Upper lobe of left lung (tissue), 6 donors: ENCODE data around the gene SCGB3A1. TPM values are rescaled to one million over a fixed set of nuclear protein-coding genes. Genes with fewer than 3 reads are reported as not detected.
A peak's percentile ranks its signal among the peaks of the same experiment; 100 is the strongest.

ENCODE experiments used
- ATAC-seq, 2 donors: fragments of 200-7000 bp; cut with Tn5 transposase; one replicate each; pipeline ENCODE4 v1.9.1; 2022; ENCODE audit warnings: mild to moderate bottlenecking in 2 of 2, moderate library complexity in 2 of 2; ENCODE audit not compliant: low FRiP score in 2 of 2
- DNase-seq, 2 donors: peaks; one replicate each; pipeline ENCODE4 v3.0.0-alpha.2; 2019 to 2020
- H3K27ac ChIP-seq, 4 donors: fragments of 200-600 bp; sonication (generic); one replicate each; pipeline ENCODE4 v1.5.1; 2016 to 2019
- H3K27me3 ChIP-seq, 4 donors: fragments of 200-600 bp; sonication (generic); one replicate each; pipeline ENCODE4 v1.5.1; 2017 to 2019
- H3K36me3 ChIP-seq, 4 donors: fragments of 200-600 bp; sonication (generic); one replicate each; pipeline ENCODE4 v1.5.1; 2016 to 2019
- H3K4me1 ChIP-seq, 4 donors: fragments of 200-600 bp; sonication (generic); one replicate each; pipeline ENCODE4 v1.5.1; 2018 to 2019
- H3K4me3 ChIP-seq, 4 donors: fragments of 200-600 bp; sonication (generic); one replicate each; pipeline ENCODE4 v1.5.1; 2017 to 2019; ENCODE audit warnings: mild to moderate bottlenecking in 2 of 4, moderate library complexity in 1 of 4
- H3K9me3 ChIP-seq, 4 donors: fragments of 200-600 bp; sonication (generic); one replicate each; pipeline ENCODE4 v1.5.1; 2018 to 2019
- CTCF ChIP-seq, 6 experiments: fragments of 450-650 bp in 4 of 6; fragments of 200-600 bp in 2 of 6; sonication (generic) in 2 of 6; IDR thresholded peaks; one replicate each; pipeline ENCODE4 v1.5.1; 2016 to 2019; ENCODE audit warnings: antibody characterized with exemption in 6 of 6
- EP300 ChIP-seq, 4 donors: sonication (generic); formaldehyde crosslinking; IDR thresholded peaks; one replicate each; pipeline ENCODE4 v1.5.1; 2017; ENCODE audit warnings: antibody characterized with exemption in 4 of 4, control low read depth in 2 of 4
- POLR2A ChIP-seq, 4 donors: fragments of 450-650 bp; IDR thresholded peaks; one replicate each; pipeline ENCODE4 v1.5.1; 2016 to 2017; ENCODE audit warnings: antibody characterized with exemption in 4 of 4, mild to moderate bottlenecking in 2 of 4
- POLR2AphosphoS5 ChIP-seq, 2 donors: sonication (generic); formaldehyde crosslinking; IDR thresholded peaks; one replicate each; pipeline ENCODE4 v1.5.1; 2017; ENCODE audit warnings: antibody characterized with exemption in 2 of 2
- WGBS, 2 donors: methylation state at CpG; one replicate each; pipeline ENCODE4 v1.1.5; 2017 to 2018; 5-methylcytosine and 5-hydroxymethylcytosine counted together
- total RNA-seq, 6 donors: library from RNA; depleted of rRNA in 4 of 6; stranded (reverse); fragments of >200 nt in 4 of 6; gene quantifications; one replicate each; pipeline versions ENCODE4 v1.1.0 to v1.2.1, GENCODE V29; 2016 to 2021
- donor health status: DM: no; HTN: no; CAD: no; lungs with moderate emphysema.
- donor health status: DM: no; HTN: yes; CAD: no; lungs with severe emphysema.

Gene SCGB3A1
- total RNA-seq, 6 donors from 2014 or later = 232 to 940 (median 596) TPM

- Histone ChIP-seq H3K27me3 (no peaks in the 10 kb centered on the region), H3K36me3 (peaks cover 0 to 4% (median 0%) of the 10 kb centered on the region in 4 donors), H3K27ac (no peak overlapping the region), H3K9me3 (no peaks in the 10 kb centered on the region), H3K4me1 (peaks cover 0 to 12% (median 2%) of the 10 kb centered on the region in 4 donors), H3K4me3 (no peak overlapping the region)
- 84 to 86% methylated on average over 13 of the region's 13 CpGs for WGBS, 2 donors
- DNase-seq (no peak), ATAC-seq (no peak)
- TF ChIP-seq CTCF (IDR thresholded peaks at IDR 0.05) (no peak), POLR2AphosphoS5 (IDR thresholded peaks at IDR 0.05) (no peak), POLR2A (IDR thresholded peaks at IDR 0.05) (no peak), EP300 (IDR thresholded peaks at IDR 0.05) (no peak)
Measured at GRCh38 chr5:180604271-180604670, 13.0 kb upstream of the SCGB3A1 start.

GRCh38 chr5:180603076-180603594 is 11.8 kb upstream of the SCGB3A1 start:
- peak in 1 of 2 donors; percentile 84 for DNase-seq
- no peak for ATAC-seq
- no peak overlapping the region for H3K4me3 ChIP-seq
- no peaks in the 10 kb centered on the region for H3K36me3 ChIP-seq
- no peaks in the 10 kb centered on the region for H3K9me3 ChIP-seq
- H3K27me3 ChIP-seq = no peaks in the 10 kb centered on the region
- no peak for TF ChIP-seq EP300 (IDR thresholded peaks at IDR 0.05)
- TF ChIP-seq CTCF (IDR thresholded peaks at IDR 0.05) = no peak
- TF ChIP-seq POLR2AphosphoS5 (IDR thresholded peaks at IDR 0.05) = no peak
- TF ChIP-seq POLR2A (IDR thresholded peaks at IDR 0.05) = no peak
- H3K4me1 ChIP-seq = peaks cover 0 to 10% (median 2%) of the 10 kb centered on the region in 4 donors
- H3K27ac ChIP-seq = no peak overlapping the region
- WGBS, 2 donors = 94 to 96% methylated on average over 16 to 18 of the region's 19 CpGs

GRCh38 chr5:180602481-180603075 is 11.3 kb upstream of the SCGB3A1 start:
- TF ChIP-seq CTCF (IDR thresholded peaks at IDR 0.05) (no peak), EP300 (IDR thresholded peaks at IDR 0.05) (no peak), POLR2AphosphoS5 (IDR thresholded peaks at IDR 0.05) (no peak), POLR2A (IDR thresholded peaks at IDR 0.05) (no peak)
- peaks cover 0 to 10% (median 2%) of the 10 kb centered on the region in 4 donors for H3K4me1 ChIP-seq
- DNase-seq = no peak
- no peaks in the 10 kb centered on the region for H3K9me3 ChIP-seq
- no peak for ATAC-seq
- H3K36me3 ChIP-seq = no peaks in the 10 kb centered on the region
- 78 to 80% methylated on average over 4 to 15 of the region's 15 CpGs for WGBS, 2 donors
- H3K4me3 ChIP-seq = no peak overlapping the region
- no peaks in the 10 kb centered on the region for H3K27me3 ChIP-seq
- no peak overlapping the region for H3K27ac ChIP-seq

GRCh38 chr5:180601591-180602480 is 10.5 kb upstream of the SCGB3A1 start:
- Histone ChIP-seq H3K4me3 (no peak overlapping the region), H3K27ac (no peak overlapping the region), H3K4me1 (peaks cover 0 to 10% (median 4%) of the 10 kb centered on the region in 4 donors), H3K9me3 (no peaks in the 10 kb centered on the region), H3K27me3 (no peaks in the 10 kb centered on the region), H3K36me3 (no peaks in the 10 kb centered on the region)
- WGBS, 2 donors = 85 to 90% methylated on average over 8 to 36 of the region's 36 CpGs
- DNase-seq (peak; percentile 19 to 73), ATAC-seq (no peak)
- TF ChIP-seq POLR2AphosphoS5 (IDR thresholded peaks at IDR 0.05) (no peak), POLR2A (IDR thresholded peaks at IDR 0.05) (no peak), EP300 (IDR thresholded peaks at IDR 0.05) (no peak), CTCF (IDR thresholded peaks at IDR 0.05) (no peak)
